Measurements from ENCODE around the gene TESMIN. TPM values are rescaled to one million over a fixed set of nuclear protein-coding genes. Genes with fewer than 3 reads are reported as not detected.

The TESMIN gene
- 6.7 and 7.0 TPM in 2 replicates for total RNA-seq

GRCh38 chr11:68751331-68751856 lies at the start of gene TESMIN:
TSS of gene TESMIN (minus strand) at chr11:68751520. CDS start at chr11:68750660, 860 bp downstream.

GRCh38 chr11:68684385-68685356 lies 66.6 kb downstream of the TESMIN start, which contains the start of gene GAL:
TSS of gene GAL (plus strand) at chr11:68684544. CDS start at chr11:68684924, 380 bp downstream.

Other genes starting within 250 kb of the TESMIN start
- 0.43 and 0.96 TPM in 2 replicates for gene GAL, start 67.0 kb downstream of the TESMIN start, total RNA-seq
- 10.6 and 33.9 TPM in 2 replicates for gene CPT1A, start 90.4 kb upstream of the TESMIN start, total RNA-seq
- gene MRPL21, start 152.3 kb upstream of the TESMIN start, total RNA-seq, result 88.7 and 91.1 TPM in 2 replicates
- 7.5 and 8.0 TPM in 2 replicates for gene IGHMBP2, start 152.4 kb upstream of the TESMIN start, total RNA-seq
- gene MRGPRD, start 229.5 kb upstream of the TESMIN start, total RNA-seq, result not detected in 2 replicates